HT-29 (cell line): Measurements from ENCODE around the gene EIF6. TPM values are rescaled to one million over a fixed set of nuclear protein-coding genes. Genes with fewer than 3 reads are reported as not detected.

Experiments
- DNase-seq: peaks from one replicate; pipeline ENCODE4 v3.0.0-alpha.2; 2015; ENCODE audit warnings: low spot score
- total RNA-seq: library from RNA; depleted of rRNA; stranded (reverse); fragments of >200 nt; shearing (Covaris generic); gene quantifications from 2 replicates; pipeline ENCODE4 v1.2.3, GENCODE V29; 2014

Gene EIF6
- total RNA-seq, 1 experiment from 2014 or later: 508 TPM

- DNase-seq: no peak
These were observed 30.5 kb upstream of the EIF6 start for GRCh38 chr20:35314816-35315631.

DNA sequence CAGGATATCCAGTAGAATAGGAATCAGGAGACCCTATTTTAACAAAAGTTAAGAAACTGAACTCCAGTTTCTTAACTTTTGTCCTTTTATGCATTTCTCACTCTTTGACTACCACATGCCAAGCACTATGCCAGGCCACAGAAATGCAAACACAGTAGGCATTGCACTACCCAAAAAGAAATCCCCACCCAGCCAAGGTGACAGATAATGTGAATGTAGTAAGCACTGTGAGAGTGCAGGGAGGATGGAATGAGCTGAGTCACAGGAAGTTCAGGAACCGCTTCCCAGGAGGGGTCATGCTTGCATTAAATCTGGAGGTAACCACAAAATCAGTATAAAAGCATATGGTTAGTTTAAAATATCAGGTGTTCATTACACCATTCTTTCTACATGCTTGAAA, 27.7 kb upstream of the EIF6 start:
- peak; percentile 89 for DNase-seq

DNA sequence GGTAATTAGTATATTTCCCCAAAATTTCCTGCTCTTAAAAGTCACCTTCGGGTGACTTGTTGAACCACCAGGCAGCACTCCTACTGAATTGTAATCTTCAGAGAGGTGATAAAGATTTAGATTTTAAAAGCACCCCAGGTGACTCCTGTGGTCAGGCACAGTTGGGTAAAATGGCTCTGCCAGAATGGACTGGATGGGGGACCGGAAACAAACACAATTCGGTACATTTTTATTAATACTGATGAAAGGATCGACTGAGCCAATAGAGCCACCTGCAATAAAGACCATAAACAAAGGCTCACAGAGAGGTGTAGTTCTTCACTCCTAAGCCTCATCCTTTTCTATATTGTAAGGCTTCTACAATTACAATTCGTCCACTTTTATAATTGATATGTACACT, 27.2 kb upstream of the EIF6 start:
- DNase-seq: no peak

GRCh38 chr20:35311409-35311808, 26.8 kb upstream of the EIF6 start:
- peak; percentile 58 for DNase-seq

DNA sequence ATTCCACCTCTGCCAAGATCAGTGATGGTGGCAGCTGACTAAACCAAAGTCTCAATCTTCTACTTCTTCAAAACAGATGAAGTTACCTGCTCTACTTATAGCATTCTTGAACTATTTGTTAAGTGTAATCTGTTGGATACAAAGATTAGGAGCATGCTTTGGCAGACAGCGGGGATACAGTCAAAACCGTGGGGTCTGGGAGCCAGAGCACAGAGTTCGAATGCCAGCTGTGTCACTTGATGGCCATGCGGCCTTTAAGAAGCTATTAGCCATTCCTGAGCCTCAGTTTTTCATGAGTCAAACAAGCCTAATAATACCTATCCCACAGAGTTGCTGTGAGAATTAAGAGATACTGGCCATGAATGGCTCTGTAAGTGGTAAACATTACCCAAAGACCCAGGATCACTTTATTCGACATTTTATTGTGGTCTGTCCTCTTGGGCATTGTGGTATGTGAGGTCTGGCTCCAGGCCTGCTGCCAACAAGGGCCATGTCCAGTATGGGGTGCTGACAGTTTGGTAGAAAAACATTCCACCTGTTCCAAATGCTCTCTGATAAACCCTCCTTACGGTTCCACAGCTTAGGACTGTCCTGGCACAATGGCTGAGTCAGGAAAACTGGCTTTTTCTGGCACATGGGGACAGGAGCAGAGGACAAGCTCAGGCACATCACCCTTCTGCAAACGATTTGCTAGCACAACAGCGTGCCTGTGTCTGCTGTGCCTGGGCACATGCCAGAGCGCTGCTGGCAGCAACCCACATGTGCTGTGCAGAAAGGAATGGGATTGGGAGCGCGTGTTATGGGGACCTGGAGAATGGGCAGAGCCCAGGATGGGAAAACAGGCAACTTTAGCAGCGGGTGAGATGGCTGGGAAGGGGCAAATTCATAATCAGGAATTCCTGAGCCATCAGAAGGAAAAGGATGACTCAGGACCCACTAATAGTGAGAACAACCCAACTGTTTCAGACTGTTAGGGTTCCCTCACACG, 23.4 kb upstream of the EIF6 start:
- no peak for DNase-seq

GRCh38 chr20:35306931-35307517, 22.5 kb upstream of the EIF6 start:
- DNase-seq: peak; percentile 84

GRCh38 chr20:35305682-35306556, 21.3 kb upstream of the EIF6 start:
- DNase-seq: peak; percentile 89

DNA sequence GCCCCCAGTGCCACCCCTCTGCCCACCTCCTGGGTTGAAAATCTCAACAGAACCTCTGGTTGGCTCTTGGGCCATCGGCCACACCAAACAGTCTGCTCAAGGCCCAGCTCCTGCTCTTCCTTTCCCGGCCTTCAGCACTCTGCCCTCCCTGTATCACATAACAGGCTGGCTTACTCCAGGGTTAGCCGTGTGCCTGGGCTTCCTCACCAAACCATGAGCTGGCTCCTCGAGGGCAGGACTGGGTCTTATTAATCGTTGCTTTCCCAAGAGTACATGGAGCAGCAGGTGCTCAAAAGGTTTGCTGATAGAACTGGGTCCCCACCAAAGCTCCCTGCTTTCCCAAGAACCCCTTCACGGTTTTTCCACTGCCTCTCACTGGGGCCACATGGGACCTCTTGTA, 20.4 kb upstream of the EIF6 start:
- DNase-seq: no peak

GRCh38 chr20:35303735-35304491, 19.3 kb upstream of the EIF6 start:
- peak; percentile 99 for DNase-seq

DNA sequence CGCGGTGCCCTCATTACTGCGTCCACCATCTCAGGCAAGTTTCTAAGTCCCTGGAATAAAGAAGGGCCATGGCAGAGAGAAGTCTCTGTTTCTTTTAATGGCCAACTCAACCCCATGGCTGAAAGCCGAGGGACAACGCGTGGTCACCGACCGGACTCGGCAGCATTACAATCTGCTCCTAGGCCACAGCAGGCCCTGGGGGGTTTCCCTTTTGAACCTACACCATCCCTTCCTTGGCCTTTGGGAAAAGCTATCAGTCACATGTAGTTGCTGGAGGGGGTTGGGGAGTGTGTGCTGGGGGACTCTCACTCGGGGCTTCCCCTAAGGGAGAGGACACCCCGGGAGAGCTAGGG, 18.8 kb upstream of the EIF6 start:
- no peak for DNase-seq

DNA sequence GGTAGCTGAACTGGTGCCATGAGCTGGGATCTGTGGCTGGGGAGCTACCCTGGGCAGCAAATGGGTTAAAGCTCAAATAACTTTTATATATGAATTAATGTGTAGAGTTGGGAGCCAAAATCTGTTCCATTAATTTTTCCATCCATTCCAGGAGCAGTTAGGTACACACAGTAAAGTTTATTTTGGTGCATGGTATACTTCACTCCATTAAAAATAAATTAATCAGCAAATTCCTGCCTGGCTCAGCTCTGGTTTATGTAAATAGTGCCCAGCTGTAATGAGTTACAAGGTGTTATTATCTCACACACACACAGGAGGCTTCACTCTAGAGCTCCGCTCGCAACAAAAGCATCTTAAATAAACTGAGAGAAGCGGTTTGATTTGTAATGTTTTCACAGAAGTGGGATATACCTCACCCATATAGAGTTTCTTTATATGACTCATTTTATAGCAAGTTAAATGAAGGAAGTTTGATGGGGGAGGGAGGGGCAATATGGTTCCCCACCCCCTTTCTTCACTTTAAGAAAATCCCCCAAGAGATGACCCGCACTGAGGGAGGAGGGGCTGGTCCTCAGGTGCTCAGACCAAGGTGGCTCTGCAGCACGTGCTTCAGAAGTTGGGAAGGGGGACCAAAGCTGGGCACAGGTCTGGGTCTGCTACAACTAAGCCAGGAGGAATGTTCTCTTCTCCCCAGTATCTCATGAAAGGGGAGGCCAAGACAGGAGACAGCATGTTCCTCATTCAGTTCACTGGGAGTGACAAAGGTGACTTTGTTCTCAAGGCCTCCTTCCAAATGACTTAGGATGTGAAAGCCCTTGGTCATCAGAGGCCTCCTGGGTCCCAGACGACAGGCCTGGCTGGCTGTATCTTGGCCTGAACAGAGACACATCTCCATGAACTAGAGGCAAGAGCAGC, 18.1 kb upstream of the EIF6 start:
- DNase-seq: no peak

- no peak for DNase-seq
These were observed 16.9 kb upstream of the EIF6 start for GRCh38 chr20:35301426-35301825.

DNA sequence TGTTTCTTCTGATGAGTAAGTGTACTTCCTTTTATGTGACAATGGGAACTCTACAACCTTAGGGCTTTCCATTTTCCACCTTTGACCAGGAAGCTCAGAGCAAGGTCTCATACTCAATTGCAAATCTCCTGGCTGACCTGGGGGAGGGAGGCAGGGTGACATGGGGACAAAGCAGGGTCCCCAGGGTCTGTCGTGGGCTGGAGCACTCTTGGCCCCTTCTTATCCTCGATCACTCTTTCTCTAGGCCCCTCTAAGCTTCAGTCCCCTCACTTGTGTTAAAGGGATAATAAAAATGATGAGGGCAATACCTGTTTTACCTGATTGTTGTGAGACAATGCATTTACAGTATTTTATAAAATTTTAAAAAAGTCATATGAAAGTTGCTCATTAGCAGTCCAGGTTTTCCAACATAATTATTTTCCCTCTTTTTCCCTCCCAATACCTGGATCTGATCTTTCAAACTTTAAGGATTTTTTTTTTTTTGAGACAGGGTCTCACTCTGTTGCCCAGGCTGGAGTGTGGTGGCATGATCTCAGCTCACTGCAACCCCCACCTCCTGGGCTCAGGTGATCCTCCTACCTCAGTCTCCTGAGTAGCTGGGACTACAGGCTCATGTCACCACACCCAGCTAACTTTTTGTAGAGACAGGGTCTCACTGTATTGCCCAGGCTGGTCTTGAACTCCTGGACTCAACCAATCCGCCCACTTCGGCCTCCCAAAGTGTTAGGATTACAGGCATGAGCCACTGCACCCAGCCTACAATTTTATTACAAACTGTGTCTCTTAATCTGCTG, 16.1 kb upstream of the EIF6 start:
- DNase-seq: no peak

DNA sequence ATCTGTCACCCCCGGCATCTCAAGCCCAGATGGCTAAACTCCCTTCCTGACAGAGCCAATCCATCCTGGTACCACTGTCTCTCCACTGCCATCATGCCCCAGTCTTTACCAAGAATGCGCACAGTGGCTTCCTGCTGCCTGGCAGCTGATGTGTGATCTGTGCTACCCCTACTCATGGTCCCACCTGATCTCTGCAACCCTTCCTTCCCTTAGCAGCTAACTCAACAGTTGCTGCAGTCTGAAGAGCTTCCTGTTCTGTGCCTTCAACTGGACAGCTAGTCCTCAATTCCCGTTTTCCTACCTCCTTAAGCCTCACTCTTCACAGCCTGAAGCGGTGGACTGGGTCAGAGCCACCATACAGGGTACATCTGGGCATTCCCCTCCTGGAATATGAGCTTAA, 15.2 kb upstream of the EIF6 start:
- no peak for DNase-seq

GRCh38 chr20:35298264-35298663, 13.7 kb upstream of the EIF6 start:
- DNase-seq: no peak

- no peak for DNase-seq
These were observed 13.2 kb upstream of the EIF6 start for GRCh38 chr20:35297740-35298139.

DNA sequence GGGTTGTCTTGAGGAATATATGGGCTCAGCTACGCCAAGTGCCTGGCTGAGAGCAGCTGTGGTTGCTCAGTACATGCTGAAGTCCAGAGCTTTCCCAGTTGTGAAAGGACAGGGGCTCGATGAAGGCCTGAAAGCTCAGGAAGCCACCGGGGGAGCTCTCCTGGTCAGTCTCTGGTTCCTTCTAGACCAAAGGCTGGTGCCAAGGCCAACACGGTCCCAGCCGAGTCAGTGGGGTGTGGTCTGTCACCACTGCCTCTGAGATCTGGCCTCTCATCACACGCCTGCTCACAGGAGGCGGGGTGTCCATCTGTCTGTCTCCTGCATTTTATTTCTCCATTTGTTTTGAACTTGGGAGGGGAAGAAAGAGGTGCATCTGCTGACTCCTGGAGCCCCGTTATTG, 12.6 kb upstream of the EIF6 start:
- DNase-seq: no peak

DNA sequence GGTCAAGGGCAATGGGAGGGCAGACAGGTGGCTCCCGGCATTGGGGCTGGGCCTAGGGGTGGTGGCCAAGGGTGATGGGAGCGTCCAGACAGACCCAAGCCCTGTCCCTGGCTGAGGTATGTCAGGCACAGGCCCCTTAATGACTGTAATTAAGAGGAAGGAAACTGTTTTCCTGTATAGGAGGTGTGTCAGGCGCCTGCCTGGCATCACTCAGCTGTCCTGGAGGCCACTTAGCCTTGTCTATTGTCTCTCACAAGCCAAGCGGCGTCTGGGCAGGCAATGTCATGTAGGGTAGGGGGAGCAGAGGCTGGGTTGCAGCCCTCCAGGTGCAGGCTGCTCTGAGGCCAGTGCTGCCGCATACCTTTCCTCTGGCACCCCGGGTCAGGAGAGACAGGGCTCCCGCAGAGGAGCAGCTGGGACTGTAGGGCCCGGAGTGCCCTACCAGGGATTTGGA, 11.6 kb upstream of the EIF6 start:
- DNase-seq: no peak

DNA sequence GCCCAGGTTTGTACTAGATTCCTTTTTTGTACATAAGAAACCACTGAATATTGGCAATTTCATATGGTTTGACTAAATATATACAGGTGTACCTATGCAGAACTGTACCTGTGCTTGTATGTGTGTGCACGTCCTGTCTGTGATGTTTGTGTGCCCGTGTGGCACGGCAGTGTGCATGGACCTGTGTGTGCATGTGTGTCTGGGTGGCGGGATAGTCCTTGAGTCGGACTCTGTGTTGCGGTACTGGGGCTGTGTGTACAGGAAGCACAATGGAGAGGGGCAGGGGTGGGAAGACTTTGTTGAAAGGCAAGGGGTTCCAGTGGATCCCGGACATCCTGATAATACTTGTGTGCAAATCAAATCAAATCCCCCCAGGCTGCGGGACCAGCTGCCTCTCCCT, 11.1 kb upstream of the EIF6 start:
- no peak for DNase-seq
